Calu3 (cell line): ENCODE results near the gene CALCOCO1. TPM values are rescaled to one million over a fixed set of nuclear protein-coding genes. Genes with fewer than 3 reads are reported as not detected.

Source experiments
- Bru-seq: library from RNA; stranded (reverse); fragments of 400-500 nt; gene quantifications from one replicate; lab custom pipeline; 2021; lab: Mats Ljungman, UMichigan
- BruChase-seq, 2 experiments: library from RNA; stranded (reverse); fragments of 400-500 nt; gene quantifications; one replicate each; lab custom pipeline; 2021; lab: Mats Ljungman, UMichigan
- BruUV-seq: library from RNA; stranded (reverse); fragments of 400-500 nt; replicated peaks from 2 replicates; lab custom pipeline; 2021; lab: Mats Ljungman, UMichigan
- CTCF ChIA-PET: fragments of 300-600 bp; sonication (Branson Sonifier 250); formaldehyde crosslinking; loops from one replicate; lab custom pipeline; 2022; ENCODE audit warnings: antibody characterized with exemption; lab: Charles Lee
- DNase-seq: peaks from one replicate; pipeline ENCODE4 v3.0.0; 2022
- H3K27ac Mint-ChIP-seq: one replicate; pipeline ENCODE4 v1.8.0; 2022; ENCODE audit warnings: mixed read lengths; ENCODE audit not compliant: unreplicated experiment
- H3K27me3 Mint-ChIP-seq: one replicate; pipeline ENCODE4 v1.8.0; 2022; ENCODE audit warnings: mixed read lengths; ENCODE audit not compliant: unreplicated experiment
- H3K36me3 Mint-ChIP-seq: one replicate; pipeline ENCODE4 v1.8.0; 2022; ENCODE audit warnings: mild to moderate bottlenecking, moderate library complexity, mixed read lengths; ENCODE audit not compliant: insufficient read depth, unreplicated experiment
- H3K4me1 Mint-ChIP-seq: one replicate; pipeline ENCODE4 v1.8.0; 2022; ENCODE audit warnings: mild to moderate bottlenecking, low read depth, mixed read lengths; ENCODE audit not compliant: unreplicated experiment
- H3K4me3 Mint-ChIP-seq: one replicate; pipeline ENCODE4 v1.8.0; 2022; ENCODE audit warnings: mild to moderate bottlenecking, low read depth, moderate library complexity, mixed read lengths; ENCODE audit not compliant: unreplicated experiment
- H3K9me3 Mint-ChIP-seq: one replicate; pipeline ENCODE4 v1.8.0; 2022; ENCODE audit warnings: low read depth, mixed read lengths; ENCODE audit not compliant: unreplicated experiment
- intact Hi-C: fragments of 100-400 bp; cut with micrococcal nuclease; formaldehyde crosslinking; loops from one replicate; pipeline ENCODE4 v1.10.0; 2022; ENCODE audit not compliant: unreplicated experiment
- long read RNA-seq: library from polyadenylated mRNA; stranded (forward); transcript quantifications from one replicate; pipeline ENCODE4 v2.0.0, GENCODE V29; 2022
- total RNA-seq: library from RNA; stranded (reverse); gene quantifications from 2 replicates; pipeline ENCODE4 v1.2.3, GENCODE V29; 2022
- TF ChIP-seq, protein P1 (sequence below): fragments of 200-600 bp; IDR thresholded peaks from one replicate; pipeline ENCODE4 v1.8.0; 2022; ENCODE audit warnings: antibody characterized with exemption; ENCODE audit not compliant: unreplicated experiment

The CALCOCO1 gene
- 42.1 and 44.4 TPM in 2 replicates for total RNA-seq
- Bru-seq, nascent RNA = percentile 45 among the genes with signal in this experiment
- BruChase-seq, experiment 1, labeled RNA remaining after a 6-hour chase = percentile 63 among the genes with signal in this experiment
- percentile 57 among the genes with signal in this experiment for BruChase-seq, experiment 2, labeled RNA remaining after a 2-hour chase
- long read RNA-seq, transcript CALCOCO1-218 (15 exons, 2,291 nt) = major isoform, 7 of 24 reads
- long read RNA-seq, partial matches to known transcripts = 1 of 24 reads
- long read RNA-seq, other reads (novel, unspliced or antisense) = 16 of 24 reads

DNA sequence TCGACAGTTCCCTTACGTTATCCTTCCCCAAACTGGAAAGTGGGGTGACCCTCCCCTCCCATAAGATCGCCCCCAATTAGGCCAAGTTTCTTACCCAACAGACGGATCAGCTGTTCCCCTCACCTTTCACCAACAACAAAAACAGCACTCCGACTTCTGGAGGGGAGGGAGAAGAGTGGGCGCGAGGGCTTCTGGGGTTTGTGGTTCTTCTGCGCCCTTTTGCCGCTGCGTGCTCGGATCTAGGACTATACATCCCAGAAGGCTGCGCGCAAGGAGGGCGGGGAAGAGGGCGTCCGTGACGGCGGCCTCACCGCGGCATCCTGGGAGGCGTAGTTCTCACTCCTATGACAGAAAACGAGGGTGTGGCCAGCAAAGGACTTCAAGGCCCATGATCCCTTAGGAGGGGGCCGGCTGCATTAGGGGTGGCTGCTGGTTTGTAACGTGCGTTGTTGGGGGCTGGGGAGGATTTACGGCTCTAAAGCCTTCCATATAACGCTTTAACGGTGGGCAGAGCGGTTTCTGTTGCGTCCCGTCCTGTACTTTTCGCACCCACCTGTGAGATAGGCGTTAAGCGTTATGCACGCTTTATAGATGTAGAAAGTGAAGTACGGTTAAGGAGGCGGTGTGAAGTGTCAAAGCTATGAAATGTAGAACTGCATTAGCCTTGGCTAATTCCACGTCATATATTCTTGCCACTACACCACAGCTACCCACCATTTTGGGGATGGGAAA is at the start of gene CALCOCO1:
CALCOCO1 (minus strand) TSS at position 143 of the 732 bp plus-strand sequence. CDS start 2,210 bp downstream, outside the sequence.
- CTCF ChIA-PET = interaction anchor here (0.6 to 1.6 kb wide), 4 partner anchors 16 to 998 kb away, joined by 3 to 4 read pairs (median 3); no protein-coding TSS in a partner anchor
- H3K4me3 Mint-ChIP-seq = peak within 1 kb of the TSS; percentile 92
- no peaks in the 10 kb centered on the region for H3K9me3 Mint-ChIP-seq
- no peaks in the 10 kb centered on the region for H3K27me3 Mint-ChIP-seq
- peaks cover 10% of the 10 kb centered on the region for H3K4me1 Mint-ChIP-seq
- H3K27ac Mint-ChIP-seq = peak within 1 kb of the TSS; percentile 57
- intact Hi-C loops = no loop called here
- TF ChIP-seq, protein P1, sequence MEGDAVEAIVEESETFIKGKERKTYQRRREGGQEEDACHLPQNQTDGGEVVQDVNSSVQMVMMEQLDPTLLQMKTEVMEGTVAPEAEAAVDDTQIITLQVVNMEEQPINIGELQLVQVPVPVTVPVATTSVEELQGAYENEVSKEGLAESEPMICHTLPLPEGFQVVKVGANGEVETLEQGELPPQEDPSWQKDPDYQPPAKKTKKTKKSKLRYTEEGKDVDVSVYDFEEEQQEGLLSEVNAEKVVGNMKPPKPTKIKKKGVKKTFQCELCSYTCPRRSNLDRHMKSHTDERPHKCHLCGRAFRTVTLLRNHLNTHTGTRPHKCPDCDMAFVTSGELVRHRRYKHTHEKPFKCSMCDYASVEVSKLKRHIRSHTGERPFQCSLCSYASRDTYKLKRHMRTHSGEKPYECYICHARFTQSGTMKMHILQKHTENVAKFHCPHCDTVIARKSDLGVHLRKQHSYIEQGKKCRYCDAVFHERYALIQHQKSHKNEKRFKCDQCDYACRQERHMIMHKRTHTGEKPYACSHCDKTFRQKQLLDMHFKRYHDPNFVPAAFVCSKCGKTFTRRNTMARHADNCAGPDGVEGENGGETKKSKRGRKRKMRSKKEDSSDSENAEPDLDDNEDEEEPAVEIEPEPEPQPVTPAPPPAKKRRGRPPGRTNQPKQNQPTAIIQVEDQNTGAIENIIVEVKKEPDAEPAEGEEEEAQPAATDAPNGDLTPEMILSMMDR = no peak
- peaks cover 16% of the 10 kb centered on the region for H3K36me3 Mint-ChIP-seq
- no TSS peak for BruUV-seq
- peak; percentile 97 for DNase-seq

- CTCF ChIA-PET = no interaction called here
- intact Hi-C loops = no loop called here
- H3K27ac Mint-ChIP-seq = no peak overlapping the region
- no peaks in the 10 kb centered on the region for H3K36me3 Mint-ChIP-seq
- BruUV-seq = no TSS peak
- peaks cover 4% of the 10 kb centered on the region for H3K9me3 Mint-ChIP-seq
- DNase-seq = no peak
- TF ChIP-seq, protein P1 = no peak
- H3K4me1 Mint-ChIP-seq = peaks cover 7% of the 10 kb centered on the region
- no peak overlapping the region for H3K4me3 Mint-ChIP-seq
- H3K27me3 Mint-ChIP-seq = peaks cover 19% of the 10 kb centered on the region
Observed at GRCh38 chr12:53776872-53777271, 49.6 kb upstream of the CALCOCO1 start.

- TF ChIP-seq, protein P1 = no peak
- Mint-ChIP-seq H3K27me3 (peaks cover 6% of the 10 kb centered on the region), H3K27ac (no peak overlapping the region), H3K9me3 (peaks cover 4% of the 10 kb centered on the region), H3K4me1 (peaks cover 16% of the 10 kb centered on the region), H3K36me3 (no peaks in the 10 kb centered on the region), H3K4me3 (no peak overlapping the region)
- CTCF ChIA-PET = no interaction called here
- DNase-seq = no peak
- intact Hi-C loops = no loop called here
- no TSS peak for BruUV-seq
Observed at GRCh38 chr12:53775478-53776145, 48.4 kb upstream of the CALCOCO1 start.

DNA sequence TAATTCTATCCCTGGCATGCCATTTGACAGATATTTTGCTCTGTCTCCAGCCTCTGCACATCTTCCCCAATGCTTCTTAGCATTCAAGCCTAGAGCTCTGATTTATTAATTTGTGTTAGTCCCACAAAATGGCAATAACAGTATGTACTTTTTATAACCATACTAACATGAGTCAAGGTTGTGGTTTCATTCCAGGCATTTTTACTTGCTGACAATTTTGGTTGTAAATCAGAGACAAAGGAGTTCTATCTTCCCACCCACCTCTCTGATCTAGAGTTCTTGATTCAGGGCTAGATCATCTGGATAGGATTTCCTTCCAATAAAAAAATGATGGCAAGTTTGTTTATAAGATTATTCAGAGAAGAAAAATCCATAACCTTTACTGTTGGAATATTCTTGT is 43.0 kb upstream of the CALCOCO1 start:
- H3K4me1 Mint-ChIP-seq = peaks cover 30% of the 10 kb centered on the region
- DNase-seq = no peak
- H3K27ac Mint-ChIP-seq = no peak overlapping the region
- H3K27me3 Mint-ChIP-seq = peaks cover 25% of the 10 kb centered on the region
- TF ChIP-seq, protein P1 = no peak
- H3K9me3 Mint-ChIP-seq = peaks cover 4% of the 10 kb centered on the region
- H3K36me3 Mint-ChIP-seq = peaks cover 6% of the 10 kb centered on the region
- CTCF ChIA-PET = interaction anchor here (0.5 to 1.2 kb wide), 5 partner anchors 13 to 239 kb away, joined by 3 to 5 read pairs (median 3); partner anchors contain the start of gene HOXC8
- no peak overlapping the region for H3K4me3 Mint-ChIP-seq
- intact Hi-C loops = no loop called here
- BruUV-seq = no TSS peak
